Panc1 (cell line): ENCODE results near the gene PTPN2. TPM values are rescaled to one million over a fixed set of nuclear protein-coding genes. Genes with fewer than 3 reads are reported as not detected.
"Not testable (repeated sequence)": the region's sequence is repeated elsewhere in the genome, so short reads cannot be mapped to it uniquely, and the experiment has no call there.

Experiments
- ATAC-seq: fragments of 200-7000 bp; cut with Tn5 transposase; 2 replicates; pipeline ENCODE4 v1.9.1; 2020; ENCODE audit warnings: mild to moderate bottlenecking, moderate library complexity
- BruUV-seq: library from RNA; stranded (reverse); fragments of 400-500 nt; replicated peaks from 2 replicates; lab custom pipeline; 2021; lab: Mats Ljungman, UMichigan
- CTCF ChIA-PET: fragments of 300-600 bp; sonication (Branson Sonifier 250); formaldehyde crosslinking; loops from one replicate; lab custom pipeline; 2022; ENCODE audit warnings: antibody characterized with exemption; lab: Charles Lee
- POLR2A ChIA-PET: fragments of 300-600 bp; sonication (Branson Sonifier 250); formaldehyde crosslinking; loops from one replicate; lab custom pipeline; 2022; ENCODE audit warnings: antibody characterized with exemption; lab: Charles Lee
- DNase-seq: peaks from one replicate; pipeline ENCODE4 v3.0.0-alpha.2; 2010; ENCODE audit warnings: low read depth, low spot score
- H3K27ac ChIP-seq: 2 replicates; pipeline ENCODE4 v1.5.1; 2011; ENCODE audit warnings: mild to moderate bottlenecking, low read length, inconsistent platforms
- H3K27me3 ChIP-seq: fragments of 200-500 bp; sonication (Bioruptor generic); 2 replicates; pipeline ENCODE4 v1.6.0; 2014; ENCODE audit warnings: low read length, inconsistent platforms; ENCODE audit not compliant: control insufficient read depth, insufficient read depth
- H3K36me3 ChIP-seq: fragments of 200-500 bp; sonication (Bioruptor generic); 2 replicates; pipeline ENCODE4 v1.5.1; 2014; ENCODE audit warnings: inconsistent platforms, mild to moderate bottlenecking, low read length, moderate library complexity; ENCODE audit not compliant: control insufficient read depth, insufficient read depth
- H3K4me1 ChIP-seq: 2 replicates; pipeline ENCODE4 v1.5.1; 2011; ENCODE audit warnings: inconsistent platforms, mild to moderate bottlenecking, low read length, moderate library complexity; ENCODE audit not compliant: control insufficient read depth, insufficient read depth
- H3K4me3 ChIP-seq, 2 experiments: 2 replicates each; pipeline ENCODE4 v1.5.1; 2011 to 2012; ENCODE audit warnings: low read depth in 2 of 2, low read length in 2 of 2, mild to moderate bottlenecking in 2 of 2, inconsistent platforms in 1 of 2, moderate library complexity in 1 of 2
- H3K9me3 ChIP-seq: fragments of 200-500 bp; sonication (Bioruptor generic); 2 replicates; pipeline ENCODE4 v1.5.1; 2014; ENCODE audit warnings: low read depth, mild to moderate bottlenecking, inconsistent platforms, low read length, moderate library complexity; ENCODE audit not compliant: control insufficient read depth, insufficient read depth
- POLR2AphosphoS5 ChIP-seq: IDR thresholded peaks from 2 replicates; pipeline ENCODE4 v1.6.1; 2012; ENCODE audit warnings: mild to moderate bottlenecking, low read depth, low read length, moderate library complexity
- SIN3A ChIP-seq: IDR thresholded peaks from 2 replicates; pipeline ENCODE4 v1.6.1; 2012; ENCODE audit warnings: low read depth, mild to moderate bottlenecking, low read length, moderate library complexity, borderline replicate concordance; ENCODE audit not compliant: insufficient read depth
- TCF7L2 ChIP-seq: IDR thresholded peaks from 2 replicates; pipeline ENCODE4 v1.6.1; 2011; ENCODE audit warnings: mild to moderate bottlenecking, low read depth, low read length, inconsistent platforms
- in situ Hi-C: cut with HindIII; loops from 2 replicates; pipeline ENCODE4 v1.10.0; 2016; ENCODE audit warnings: low sequenced_read_pairs, low pct_unique_long_range_greater_than_20kb
- intact Hi-C: fragments of 100-400 bp; cut with micrococcal nuclease; formaldehyde crosslinking; loops from one replicate; pipeline ENCODE4 v1.10.0; 2022; ENCODE audit not compliant: unreplicated experiment
- total RNA-seq: library from RNA; stranded (reverse); gene quantifications from one replicate; pipeline ENCODE4 v1.2.1, GENCODE V29; 2021; ENCODE audit not compliant: unreplicated experiment
- TF ChIP-seq, protein P1 (sequence below): fragments of 450-650 bp; IDR thresholded peaks from 2 replicates; pipeline ENCODE4 v1.5.1; 2017; ENCODE audit warnings: mild to moderate bottlenecking
- TF ChIP-seq, protein P2 (sequence below), 2 experiments: IDR thresholded peaks; 2 replicates each; pipeline ENCODE4 v1.6.1; 2011 to 2012; ENCODE audit warnings: low read depth in 2 of 2, control low read depth in 1 of 2, low read length in 1 of 2, mild to moderate bottlenecking in 1 of 2, moderate library complexity in 1 of 2; ENCODE audit not compliant: insufficient read depth in 1 of 2

The PTPN2 gene
- total RNA-seq, 1 experiment from 2014 or later, result 34.8 TPM

- no peak for DNase-seq
- ATAC-seq, result no peak
- intact Hi-C loops (no loop called here), in situ Hi-C loops (no loop called here)
- ChIA-PET POLR2A (no interaction called here), CTCF (interaction anchor here (0.6 kb wide), 1 partner anchor 40 kb away, joined by 6 read pairs; no protein-coding TSS in a partner anchor)
- Histone ChIP-seq H3K27ac (no peak overlapping the region), H3K36me3 (no peaks in the 10 kb centered on the region), H3K9me3 (no peaks in the 10 kb centered on the region), H3K4me3 (no peak overlapping the region), H3K27me3 (no peaks in the 10 kb centered on the region; the same call in 1 of the 2 replicates), H3K4me1 (no peaks in the 10 kb centered on the region)
- BruUV-seq, result no TSS peak
- no peak for TF ChIP-seq POLR2AphosphoS5
- TF ChIP-seq, protein P1, sequence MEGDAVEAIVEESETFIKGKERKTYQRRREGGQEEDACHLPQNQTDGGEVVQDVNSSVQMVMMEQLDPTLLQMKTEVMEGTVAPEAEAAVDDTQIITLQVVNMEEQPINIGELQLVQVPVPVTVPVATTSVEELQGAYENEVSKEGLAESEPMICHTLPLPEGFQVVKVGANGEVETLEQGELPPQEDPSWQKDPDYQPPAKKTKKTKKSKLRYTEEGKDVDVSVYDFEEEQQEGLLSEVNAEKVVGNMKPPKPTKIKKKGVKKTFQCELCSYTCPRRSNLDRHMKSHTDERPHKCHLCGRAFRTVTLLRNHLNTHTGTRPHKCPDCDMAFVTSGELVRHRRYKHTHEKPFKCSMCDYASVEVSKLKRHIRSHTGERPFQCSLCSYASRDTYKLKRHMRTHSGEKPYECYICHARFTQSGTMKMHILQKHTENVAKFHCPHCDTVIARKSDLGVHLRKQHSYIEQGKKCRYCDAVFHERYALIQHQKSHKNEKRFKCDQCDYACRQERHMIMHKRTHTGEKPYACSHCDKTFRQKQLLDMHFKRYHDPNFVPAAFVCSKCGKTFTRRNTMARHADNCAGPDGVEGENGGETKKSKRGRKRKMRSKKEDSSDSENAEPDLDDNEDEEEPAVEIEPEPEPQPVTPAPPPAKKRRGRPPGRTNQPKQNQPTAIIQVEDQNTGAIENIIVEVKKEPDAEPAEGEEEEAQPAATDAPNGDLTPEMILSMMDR, result no peak
- TF ChIP-seq, protein P2, sequence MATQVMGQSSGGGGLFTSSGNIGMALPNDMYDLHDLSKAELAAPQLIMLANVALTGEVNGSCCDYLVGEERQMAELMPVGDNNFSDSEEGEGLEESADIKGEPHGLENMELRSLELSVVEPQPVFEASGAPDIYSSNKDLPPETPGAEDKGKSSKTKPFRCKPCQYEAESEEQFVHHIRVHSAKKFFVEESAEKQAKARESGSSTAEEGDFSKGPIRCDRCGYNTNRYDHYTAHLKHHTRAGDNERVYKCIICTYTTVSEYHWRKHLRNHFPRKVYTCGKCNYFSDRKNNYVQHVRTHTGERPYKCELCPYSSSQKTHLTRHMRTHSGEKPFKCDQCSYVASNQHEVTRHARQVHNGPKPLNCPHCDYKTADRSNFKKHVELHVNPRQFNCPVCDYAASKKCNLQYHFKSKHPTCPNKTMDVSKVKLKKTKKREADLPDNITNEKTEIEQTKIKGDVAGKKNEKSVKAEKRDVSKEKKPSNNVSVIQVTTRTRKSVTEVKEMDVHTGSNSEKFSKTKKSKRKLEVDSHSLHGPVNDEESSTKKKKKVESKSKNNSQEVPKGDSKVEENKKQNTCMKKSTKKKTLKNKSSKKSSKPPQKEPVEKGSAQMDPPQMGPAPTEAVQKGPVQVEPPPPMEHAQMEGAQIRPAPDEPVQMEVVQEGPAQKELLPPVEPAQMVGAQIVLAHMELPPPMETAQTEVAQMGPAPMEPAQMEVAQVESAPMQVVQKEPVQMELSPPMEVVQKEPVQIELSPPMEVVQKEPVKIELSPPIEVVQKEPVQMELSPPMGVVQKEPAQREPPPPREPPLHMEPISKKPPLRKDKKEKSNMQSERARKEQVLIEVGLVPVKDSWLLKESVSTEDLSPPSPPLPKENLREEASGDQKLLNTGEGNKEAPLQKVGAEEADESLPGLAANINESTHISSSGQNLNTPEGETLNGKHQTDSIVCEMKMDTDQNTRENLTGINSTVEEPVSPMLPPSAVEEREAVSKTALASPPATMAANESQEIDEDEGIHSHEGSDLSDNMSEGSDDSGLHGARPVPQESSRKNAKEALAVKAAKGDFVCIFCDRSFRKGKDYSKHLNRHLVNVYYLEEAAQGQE (IDR thresholded peaks at IDR 0.05; ENCODE audit: insufficient read depth in 1 of 2, low read depth in 2 of 2, low read length in 1 of 2), result no peak
- TF ChIP-seq TCF7L2, result no peak
- no peak for TF ChIP-seq SIN3A
Measured at GRCh38 chr18:12904012-12904516, 20.0 kb upstream of the PTPN2 start.

DNA sequence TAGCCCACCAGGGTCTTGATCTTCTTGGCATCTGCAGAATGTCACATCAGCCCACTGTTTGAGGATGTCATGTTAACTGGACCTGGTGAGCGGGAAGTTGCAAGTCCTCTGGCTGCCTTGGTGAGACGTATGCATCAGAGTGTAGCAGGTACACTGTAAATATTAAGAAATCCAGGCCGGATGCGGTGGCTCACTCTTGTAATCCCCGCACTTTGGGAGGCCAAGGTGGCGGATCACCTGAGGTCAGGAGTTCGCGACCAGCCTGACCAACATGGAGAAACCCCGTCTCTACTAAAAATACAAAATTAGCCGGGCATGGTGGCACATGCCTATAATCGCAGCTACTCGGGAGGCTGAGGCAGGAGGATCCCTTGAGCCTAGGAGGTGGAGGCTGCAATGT lies 17.2 kb upstream of the PTPN2 start:
- H3K27me3 ChIP-seq, ATAC-seq, H3K4me3 ChIP-seq, DNase-seq, intact Hi-C loops, POLR2A ChIA-PET, CTCF ChIA-PET, H3K27ac ChIP-seq, H3K9me3 ChIP-seq, H3K36me3 ChIP-seq, in situ Hi-C loops, H3K4me1 ChIP-seq, BruUV-seq: not testable (repeated sequence)

DNA sequence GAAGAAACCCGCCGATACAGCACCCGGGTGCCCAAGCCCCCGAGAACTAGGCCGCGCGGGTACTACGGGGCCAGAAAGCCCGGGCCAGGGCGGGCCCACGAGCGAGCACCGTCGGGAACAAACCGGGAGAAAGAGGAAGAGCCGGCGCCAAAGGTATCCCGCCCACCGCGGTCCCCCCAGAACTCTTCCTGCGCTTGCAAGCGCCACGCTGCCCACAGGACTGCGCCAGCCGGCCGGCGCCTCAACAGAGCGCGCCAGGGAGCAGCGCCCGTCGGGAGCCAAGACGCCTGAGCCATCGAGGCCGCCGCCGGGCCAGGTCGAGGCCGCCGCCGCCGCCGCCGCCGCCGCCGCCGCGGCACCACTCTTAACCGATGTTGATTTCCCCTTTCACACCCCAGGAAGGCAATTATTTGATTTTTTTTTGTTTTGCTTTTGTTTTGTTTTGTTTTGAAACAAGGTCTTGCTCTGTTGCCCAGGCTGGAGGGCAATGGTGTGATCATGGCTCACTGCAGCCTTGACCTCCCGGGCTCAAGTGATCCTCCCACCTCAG lies 12.8 kb upstream of the PTPN2 start:
- BruUV-seq, H3K4me1 ChIP-seq, ATAC-seq, H3K36me3 ChIP-seq, H3K9me3 ChIP-seq, in situ Hi-C loops, H3K4me3 ChIP-seq, DNase-seq, H3K27ac ChIP-seq, H3K27me3 ChIP-seq, intact Hi-C loops, CTCF ChIA-PET: not testable (repeated sequence)
- POLR2A ChIA-PET, result interaction anchor here (0.6 kb wide), 1 partner anchor 218 kb away, joined by 3 read pairs; no protein-coding TSS in a partner anchor
